ENCODE measurements around the gene EFCAB8.

EFCAB8 gene

DNA sequence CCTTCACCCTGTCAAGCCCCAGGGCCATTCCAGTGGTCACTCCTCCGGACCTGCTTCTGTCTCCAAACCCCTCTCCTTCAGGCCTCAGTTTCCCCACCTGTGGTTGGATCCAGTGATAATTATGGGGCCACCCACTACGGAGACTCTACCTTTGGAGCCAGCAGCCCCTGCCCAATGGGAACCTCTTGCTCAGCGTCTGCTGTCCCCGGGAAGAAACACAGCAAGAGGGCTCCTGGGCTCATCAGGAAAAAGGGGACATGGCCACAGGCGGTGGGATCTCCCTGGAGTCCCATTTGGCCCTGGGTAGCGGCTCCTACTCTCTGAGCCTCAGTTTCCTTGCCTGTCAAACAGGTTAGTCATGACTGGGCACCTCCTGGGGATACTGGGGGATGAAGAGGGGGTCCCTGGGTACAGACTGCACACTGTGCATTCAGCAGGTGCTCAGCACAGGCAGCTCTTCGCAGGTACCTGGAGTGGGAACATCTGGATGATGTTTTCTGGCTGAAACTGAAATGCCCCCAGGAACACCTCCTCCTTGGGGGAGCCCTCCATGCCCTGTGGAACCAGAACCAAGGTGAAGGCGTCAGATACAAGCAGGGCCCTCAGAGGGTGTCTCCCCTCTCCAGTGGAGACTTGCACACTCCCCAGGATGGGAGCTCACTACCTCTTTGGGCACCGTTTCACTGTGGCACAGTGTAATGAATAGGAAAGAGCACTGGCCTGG, 126.1 kb downstream of the EFCAB8 start:
- TF ChIP-seq, protein P1, sequence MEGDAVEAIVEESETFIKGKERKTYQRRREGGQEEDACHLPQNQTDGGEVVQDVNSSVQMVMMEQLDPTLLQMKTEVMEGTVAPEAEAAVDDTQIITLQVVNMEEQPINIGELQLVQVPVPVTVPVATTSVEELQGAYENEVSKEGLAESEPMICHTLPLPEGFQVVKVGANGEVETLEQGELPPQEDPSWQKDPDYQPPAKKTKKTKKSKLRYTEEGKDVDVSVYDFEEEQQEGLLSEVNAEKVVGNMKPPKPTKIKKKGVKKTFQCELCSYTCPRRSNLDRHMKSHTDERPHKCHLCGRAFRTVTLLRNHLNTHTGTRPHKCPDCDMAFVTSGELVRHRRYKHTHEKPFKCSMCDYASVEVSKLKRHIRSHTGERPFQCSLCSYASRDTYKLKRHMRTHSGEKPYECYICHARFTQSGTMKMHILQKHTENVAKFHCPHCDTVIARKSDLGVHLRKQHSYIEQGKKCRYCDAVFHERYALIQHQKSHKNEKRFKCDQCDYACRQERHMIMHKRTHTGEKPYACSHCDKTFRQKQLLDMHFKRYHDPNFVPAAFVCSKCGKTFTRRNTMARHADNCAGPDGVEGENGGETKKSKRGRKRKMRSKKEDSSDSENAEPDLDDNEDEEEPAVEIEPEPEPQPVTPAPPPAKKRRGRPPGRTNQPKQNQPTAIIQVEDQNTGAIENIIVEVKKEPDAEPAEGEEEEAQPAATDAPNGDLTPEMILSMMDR (IDR thresholded peaks at IDR 0.05; ENCODE audit: insufficient read depth, low read depth, low read length, missing control alignments), result no peak
- H3K4me3 ChIP-seq (ENCODE audit: low read length), result no peak overlapping the region
- no peak for DNase-seq (ENCODE audit: low read depth)

DNA sequence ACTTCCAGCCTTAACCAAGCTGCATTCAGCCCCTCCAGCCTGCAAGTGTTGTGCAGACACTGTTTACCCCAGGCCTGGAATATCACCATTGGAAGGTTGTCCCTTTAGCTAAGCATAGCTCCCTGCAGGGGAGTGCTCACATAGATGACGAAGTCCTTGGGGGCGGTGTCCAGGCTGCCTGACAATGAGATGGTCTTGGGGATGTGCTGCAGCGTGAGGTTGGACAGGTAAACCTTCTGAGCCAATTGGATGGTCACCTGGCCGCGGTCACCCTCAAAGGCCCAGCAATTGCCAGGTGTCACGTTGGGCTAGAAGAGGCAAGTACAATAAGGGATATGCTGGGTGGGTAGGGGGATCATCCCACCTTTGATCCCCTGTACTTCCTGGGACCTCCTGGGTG, 126.9 kb downstream of the EFCAB8 start:
- H3K4me3 ChIP-seq (ENCODE audit: low read length), result no peak overlapping the region
- TF ChIP-seq, protein P1 (IDR thresholded peaks at IDR 0.05; ENCODE audit: insufficient read depth, low read depth, low read length, missing control alignments), result no peak
- no peak for DNase-seq (ENCODE audit: low read depth)

DNA sequence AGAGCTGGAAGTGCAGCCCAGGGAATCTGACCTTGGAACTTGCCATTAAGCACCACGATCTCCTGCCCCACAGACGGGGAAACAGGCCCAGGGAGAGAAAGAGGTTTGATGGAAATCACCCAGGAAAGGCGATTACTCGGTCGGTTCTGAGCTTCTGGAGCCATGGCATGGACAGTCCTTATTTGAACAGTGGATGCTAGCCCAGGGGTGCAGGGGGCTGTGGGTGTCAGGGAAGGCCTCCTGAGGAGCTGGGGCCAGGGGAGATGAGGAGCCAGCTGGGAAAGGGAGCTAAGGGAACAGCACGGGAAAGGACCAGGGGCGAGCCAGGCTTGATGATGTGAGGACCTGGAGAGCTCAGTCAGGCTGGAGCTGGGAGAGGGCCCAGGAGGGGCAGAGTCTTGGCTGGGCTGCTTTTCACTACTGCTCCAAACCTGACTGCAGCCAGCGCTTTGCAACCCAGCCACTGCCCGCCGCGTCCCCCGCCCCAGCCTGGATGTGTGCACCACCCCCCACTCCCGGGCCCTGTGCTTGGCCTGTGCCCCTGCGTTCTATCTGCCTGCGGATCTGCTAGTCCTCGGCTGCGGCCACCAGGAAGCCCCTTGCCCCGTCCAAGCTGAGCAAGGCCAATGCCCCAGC, 127.7 kb downstream of the EFCAB8 start:
- H3K4me3 ChIP-seq (ENCODE audit: low read length), result no peak overlapping the region
- DNase-seq (ENCODE audit: low read depth), result no peak
- TF ChIP-seq, protein P1 (IDR thresholded peaks at IDR 0.05; ENCODE audit: insufficient read depth, low read depth, low read length, missing control alignments), result no peak

DNA sequence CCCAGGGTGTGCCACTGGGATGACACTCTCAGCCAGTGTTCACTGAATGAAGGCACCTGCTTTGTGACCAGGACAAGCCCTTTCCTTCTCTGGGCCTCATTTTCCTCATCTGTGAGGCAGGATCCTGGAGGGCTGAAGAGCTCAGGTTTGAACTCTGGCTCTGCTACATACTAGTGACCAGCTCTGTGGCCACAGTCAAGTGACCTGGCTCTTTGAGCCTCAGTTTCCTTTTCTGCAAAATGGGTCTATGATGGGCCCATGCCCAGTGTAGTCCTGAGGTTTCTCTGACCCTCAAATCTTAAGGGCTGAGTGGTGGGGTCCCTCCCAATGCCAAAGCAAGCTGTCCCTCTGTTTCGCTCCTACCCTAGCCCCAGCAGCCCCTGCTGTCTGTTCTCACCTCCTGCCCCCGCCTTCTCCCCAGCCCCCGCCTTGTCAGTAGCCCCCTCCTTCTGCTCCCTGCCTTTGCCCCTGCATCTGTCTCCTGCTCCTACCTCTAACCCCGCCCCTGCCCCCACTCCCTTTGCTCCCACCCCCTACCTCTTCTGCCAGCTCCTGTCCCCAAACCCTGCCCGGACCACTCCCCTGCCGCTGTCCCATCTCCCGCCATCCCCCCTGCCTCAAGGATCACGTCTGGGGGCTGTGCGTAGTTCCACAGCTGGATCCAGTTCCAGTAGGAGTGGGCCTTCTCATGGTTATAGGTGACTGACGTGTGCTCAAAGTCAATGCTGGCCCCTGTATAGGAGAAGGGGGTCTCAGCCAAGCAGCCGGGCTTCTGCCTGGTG, 128.5 kb downstream of the EFCAB8 start:
- DNase-seq (ENCODE audit: low read depth), result no peak

DNA sequence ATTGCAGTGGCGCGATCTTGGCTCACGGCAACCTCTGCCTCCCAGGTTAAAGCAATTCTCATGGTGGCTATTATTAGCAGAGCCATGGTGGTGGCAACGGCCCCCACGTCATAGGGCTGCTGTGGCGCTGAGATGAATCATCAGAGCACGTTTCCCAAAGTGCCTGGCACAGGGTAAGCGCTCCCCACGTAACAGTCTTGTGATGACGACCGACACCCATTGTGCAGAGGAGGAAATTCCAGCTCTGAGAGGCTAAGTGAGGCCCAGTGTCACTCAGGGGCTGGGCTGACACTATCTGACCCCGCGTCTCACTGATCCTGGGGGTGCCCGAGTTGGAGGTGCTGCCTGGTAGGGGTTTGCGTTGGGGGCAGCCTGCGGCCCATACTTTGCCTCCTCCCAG, 129.3 kb downstream of the EFCAB8 start:
- H3K4me3 ChIP-seq (ENCODE audit: low read length), result no peak overlapping the region
- TF ChIP-seq, protein P1 (IDR thresholded peaks at IDR 0.05; ENCODE audit: insufficient read depth, low read depth, low read length, missing control alignments), result no peak
- DNase-seq (ENCODE audit: low read depth), result no peak

More for the DNA sequence above, 128.5 kb downstream of the EFCAB8 start:
- no peak overlapping the region for H3K4me3 ChIP-seq (ENCODE audit: low read length)
- TF ChIP-seq, protein P1 (IDR thresholded peaks at IDR 0.05; ENCODE audit: insufficient read depth, low read depth, low read length, missing control alignments), result no peak

DNA sequence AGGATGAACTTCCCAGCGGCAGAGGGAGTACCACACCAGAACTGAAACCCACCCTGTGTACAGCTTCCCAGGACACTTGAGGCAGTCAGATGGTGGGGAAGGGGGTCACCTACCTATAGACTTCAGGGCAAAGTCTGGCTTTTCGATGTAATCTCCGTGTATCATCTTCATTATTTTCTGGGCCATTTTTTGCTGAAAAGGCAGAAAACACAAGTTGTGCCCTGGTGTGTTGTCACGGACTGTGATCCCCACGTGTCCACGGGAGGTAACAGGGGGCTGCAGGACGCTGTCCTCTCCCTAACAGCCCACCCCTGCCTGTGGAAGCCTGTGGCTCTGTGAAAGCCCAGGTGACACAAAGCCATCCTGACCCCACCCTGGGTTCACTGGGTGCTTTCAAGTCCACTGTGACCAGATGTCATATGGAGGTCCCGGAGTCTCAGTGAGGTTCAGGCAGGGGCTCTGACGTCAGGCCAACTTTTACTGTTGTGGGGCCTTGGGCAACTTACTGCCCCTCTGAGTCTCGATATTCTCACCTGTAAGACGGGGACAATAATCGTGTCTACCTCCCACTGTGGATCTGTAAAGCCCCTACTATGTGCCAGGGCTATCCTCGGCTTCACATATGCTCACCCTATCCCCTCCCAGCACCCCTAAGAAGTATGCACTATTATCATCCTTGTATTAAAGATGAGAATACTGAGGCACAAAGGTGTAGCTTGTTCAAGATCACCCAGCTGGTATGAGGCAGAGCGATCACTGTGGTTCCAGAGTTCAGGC, 131.0 kb downstream of the EFCAB8 start:
- no peak overlapping the region for H3K4me3 ChIP-seq (ENCODE audit: low read length)
- TF ChIP-seq, protein P1 (IDR thresholded peaks at IDR 0.05; ENCODE audit: insufficient read depth, low read depth, low read length, missing control alignments), result no peak
- DNase-seq (ENCODE audit: low read depth), result no peak
